SK-N-SH (cell line): Measurements from ENCODE around the gene ASCL5. TPM values are rescaled to one million over a fixed set of nuclear protein-coding genes. Genes with fewer than 3 reads are reported as not detected.

Experiments used
- CTCF ChIA-PET: fragments of 300-600, 350-600 bp; formaldehyde crosslinking; extraction: SDS; loops from one replicate; lab custom pipeline; 2021; lab: Yijun Ruan, JAX
- POLR2A ChIA-PET: fragments of 350-600 bp; sonication (Branson Sonifier 250); formaldehyde crosslinking; extraction: SDS; loops from one replicate; lab custom pipeline; 2020; ENCODE audit warnings: antibody characterized with exemption, inconsistent platforms; lab: Yijun Ruan, JAX
- DNase-seq: peaks from one replicate; pipeline ENCODE4 v3.0.0; 2012
- H2AFZ ChIP-seq: fragments of 200-600 bp; sonication (generic); 2 replicates; pipeline ENCODE4 v1.8.1; 2016; ENCODE audit warnings: antibody characterized with exemption, mild to moderate bottlenecking, low read depth
- H3F3A ChIP-seq: fragments of 200-600 bp; sonication (generic); replicated peaks from 2 replicates; pipeline ENCODE3; 2016; ENCODE audit warnings: antibody characterized with exemption, mild to moderate bottlenecking; ENCODE audit not compliant: insufficient read depth
- H3K27ac ChIP-seq, 2 experiments: fragments of 200-500 bp in 1 of 2; fragments of 200-600 bp in 1 of 2; sonication (Bioruptor generic) in 1 of 2; sonication (generic), shearing (Covaris generic) in 1 of 2; 2 replicates each; pipeline versions ENCODE4 v1.5.1 to v1.6.1; 2014 to 2016; ENCODE audit warnings: low read depth in 2 of 2, inconsistent platforms in 1 of 2, low read length in 1 of 2, mild to moderate bottlenecking in 1 of 2, mixed read lengths in 1 of 2
- H3K27me3 ChIP-seq: fragments of 200-600 bp; sonication (generic), shearing (Covaris generic); 2 replicates; pipeline ENCODE4 v1.6.1; 2016; ENCODE audit warnings: mixed run types; ENCODE audit not compliant: insufficient read depth
- H3K36me3 ChIP-seq, 2 experiments: fragments of 200-500 bp in 1 of 2; fragments of 200-600 bp in 1 of 2; sonication (Bioruptor generic) in 1 of 2; sonication (generic) in 1 of 2; replicated peaks in 1 of 2; 2 replicates each; pipeline versions ENCODE3 to v1.5.1; 2014 to 2016; ENCODE audit warnings: low read length in 1 of 2, mild to moderate bottlenecking in 1 of 2; ENCODE audit not compliant: insufficient read depth in 2 of 2, control insufficient read depth in 1 of 2
- H3K4me1 ChIP-seq, 2 experiments: fragments of 200-500 bp in 1 of 2; fragments of 200-600 bp in 1 of 2; sonication (Bioruptor generic) in 1 of 2; sonication (generic), shearing (Covaris generic) in 1 of 2; 2 replicates each; pipeline versions ENCODE4 v1.5.1 to v1.6.1; 2014 to 2016; ENCODE audit warnings: low read depth in 1 of 2, low read length in 1 of 2, mixed run types in 1 of 2; ENCODE audit not compliant: insufficient read depth in 2 of 2, control insufficient read depth in 1 of 2
- H3K4me2 ChIP-seq: fragments of 200-600 bp; sonication (generic), shearing (Covaris generic); 2 replicates; pipeline ENCODE4 v1.6.1; 2017; ENCODE audit warnings: mixed run types
- H3K4me3 ChIP-seq, 2 experiments: fragments of 200-500 bp in 1 of 2; fragments of 200-600 bp in 1 of 2; sonication (Bioruptor generic) in 1 of 2; sonication (generic), shearing (Covaris generic) in 1 of 2; 2 replicates each; pipeline versions ENCODE4 v1.5.1 to v1.8.1; 2014 to 2016; ENCODE audit warnings: low read depth in 2 of 2, inconsistent platforms in 1 of 2, low read length in 1 of 2, mild to moderate bottlenecking in 1 of 2, mixed read lengths in 1 of 2, moderate library complexity in 1 of 2
- H3K79me2 ChIP-seq: fragments of 200-600 bp; sonication (generic); 2 replicates; pipeline ENCODE4 v1.8.1; 2017; ENCODE audit warnings: mild to moderate bottlenecking; ENCODE audit not compliant: insufficient read depth
- H3K9ac ChIP-seq: fragments of 200-600 bp; sonication (generic); 2 replicates; pipeline ENCODE4 v1.6.1; 2017; ENCODE audit warnings: mixed run types
- H3K9me2 ChIP-seq: fragments of 200-600 bp; sonication (generic); 2 replicates; pipeline ENCODE4 v1.6.1; 2017; ENCODE audit warnings: mixed run types
- H3K9me3 ChIP-seq: fragments of 200-600 bp; sonication (generic); 2 replicates; pipeline ENCODE4 v1.6.1; 2017; ENCODE audit warnings: mixed run types, mild to moderate bottlenecking, moderate library complexity
- H4K20me1 ChIP-seq: fragments of 200-600 bp; sonication (generic); 2 replicates; pipeline ENCODE4 v1.6.1; 2017; ENCODE audit warnings: mild to moderate bottlenecking, mixed run types; ENCODE audit not compliant: insufficient read depth
- NRF1 ChIP-seq: IDR thresholded peaks from 2 replicates; pipeline ENCODE4 v1.6.1; 2012; ENCODE audit warnings: low read depth, mild to moderate bottlenecking, low read length
- RAD21 ChIP-seq: IDR thresholded peaks from 2 replicates; pipeline ENCODE4 v1.6.1; 2012; ENCODE audit warnings: mild to moderate bottlenecking, low read length
- RCOR1 ChIP-seq: fragments of 150-350 bp; IDR thresholded peaks from 2 replicates; pipeline ENCODE4 v1.6.1; 2017; ENCODE audit warnings: antibody characterized with exemption, low read length
- REST ChIP-seq: IDR thresholded peaks from 2 replicates; pipeline ENCODE4 v1.6.1; 2012; ENCODE audit warnings: mild to moderate bottlenecking, low read depth, low read length, moderate library complexity
- TAF1 ChIP-seq: IDR thresholded peaks from 2 replicates; pipeline ENCODE4 v1.6.1; 2012; ENCODE audit warnings: low read depth, mild to moderate bottlenecking, low read length, moderate library complexity, borderline replicate concordance
- TEAD4 ChIP-seq: IDR thresholded peaks from 2 replicates; pipeline ENCODE4 v1.4.0; 2012; ENCODE audit warnings: mild to moderate bottlenecking, borderline replicate concordance; ENCODE audit not compliant: insufficient read depth
- WGBS: methylation state at CpG from one replicate; pipeline ENCODE4 v1.1.6; 2017; ENCODE audit warnings: low lambda C conversion rate; 5-methylcytosine and 5-hydroxymethylcytosine counted together
- polyA plus RNA-seq, 3 experiments: library from polyadenylated mRNA; depleted of rRNA; stranded (reverse); fragments of >200 nt; gene quantifications; 2 replicates each; pipeline ENCODE4 v1.2.3, GENCODE V29; 2012

ASCL5 gene
- polyA plus RNA-seq, 1 of the 3 experiments (the other 2 are of a cell fraction): not detected

GRCh38 chr1:201169971-201170532 lies 43.1 kb upstream of the ASCL5 start (continued):
- no peak for TF ChIP-seq TEAD4

GRCh38 chr1:201169203-201169602 lies 42.2 kb upstream of the ASCL5 start:
- DNase-seq: no peak
- WGBS: 65% methylated on average over 3 of the region's 3 CpGs

More at GRCh38 chr1:201169203-201169602, 42.2 kb upstream of the ASCL5 start:
- H3K4me2 ChIP-seq: no peak overlapping the region
- no peaks in the 10 kb centered on the region for H3K79me2 ChIP-seq
- H3K4me3 ChIP-seq: no peak overlapping the region
- ChIA-PET CTCF (interaction anchor here (3.0 kb wide), 2 partner anchors 19 to 53 kb away, joined by 11 to 14 read pairs; no protein-coding TSS in a partner anchor), POLR2A (interaction anchor here (0.7 to 0.9 kb wide), 3 partner anchors 15 to 115 kb away, joined by 3 to 5 read pairs (median 3); partner anchors contain the start of gene TMEM9)
- H3K9me3 ChIP-seq: no peaks in the 10 kb centered on the region
- 0 out of 2 replicates have a peak, but pooled peaks cover 7% of the 10 kb centered on the region for H3K27me3 ChIP-seq
- H3K9me2 ChIP-seq: no peaks in the 10 kb centered on the region
- TF ChIP-seq REST: no peak
- TF ChIP-seq NRF1: no peak
- no peak for TF ChIP-seq RCOR1
- no peak for TF ChIP-seq TAF1
- no peak for TF ChIP-seq RAD21
- H3K27ac ChIP-seq: no peak overlapping the region
- H3F3A ChIP-seq: no peaks in the 10 kb centered on the region
- no peak overlapping the region for H3K9ac ChIP-seq
- peaks cover 0 to 15% of the 10 kb centered on the region in 2 experiments; a peak in 2 of 4 replicates for H3K4me1 ChIP-seq
- H2AFZ ChIP-seq: no peak overlapping the region
- no peaks in the 10 kb centered on the region for H4K20me1 ChIP-seq
- H3K36me3 ChIP-seq: no peaks in the 10 kb centered on the region
